HCT116 (cell line): Measurements from ENCODE around the gene MPC1.
"Not testable (repeated sequence)": the region's sequence is repeated elsewhere in the genome, so short reads cannot be mapped to it uniquely, and the experiment has no call there.

ENCODE experiments used
- CEBPB ChIP-seq: IDR thresholded peaks from 2 replicates; pipeline ENCODE4 v1.6.1; 2012; ENCODE audit warnings: low read depth
- EGR1 ChIP-seq: IDR thresholded peaks from 2 replicates; pipeline ENCODE4 v1.6.1; 2012; ENCODE audit warnings: low read depth
- EZH2 ChIP-seq: fragments of 200-600 bp; sonication (generic); IDR thresholded peaks from 2 replicates; pipeline ENCODE4 v1.6.1; 2017; ENCODE audit warnings: antibody characterized with exemption, mixed run types
- EZH2phosphoT487 ChIP-seq: fragments of 200-600 bp; IDR thresholded peaks from 2 replicates; pipeline ENCODE4 v1.6.1; 2018; ENCODE audit warnings: antibody characterized with exemption, borderline replicate concordance
- MAX ChIP-seq: IDR thresholded peaks from 2 replicates; pipeline ENCODE4 v1.6.1; 2012
- POLR2A ChIP-seq: IDR thresholded peaks from 2 replicates; pipeline ENCODE4 v1.7.0; 2011; ENCODE audit warnings: borderline replicate concordance; ENCODE audit not compliant: insufficient read depth, insufficient read length; ENCODE audit errors: extremely low read depth
- POLR2AphosphoS5 ChIP-seq: IDR thresholded peaks from 2 replicates; pipeline ENCODE4 v1.6.1; 2011; ENCODE audit warnings: mild to moderate bottlenecking, low read depth, low read length, moderate library complexity
- RAD21 ChIP-seq: IDR thresholded peaks from 2 replicates; pipeline ENCODE4 v1.6.1; 2012; ENCODE audit warnings: low read depth, mild to moderate bottlenecking
- YY1 ChIP-seq: IDR thresholded peaks from 2 replicates; pipeline ENCODE4 v1.6.1; 2011; ENCODE audit warnings: low read length, low read depth, moderate library complexity, mild to moderate bottlenecking; ENCODE audit not compliant: insufficient replicate concordance; ENCODE audit errors: extremely low read depth
- ZNF274 ChIP-seq: fragments of 200-500 bp; sonication (Bioruptor generic); IDR thresholded peaks from 2 replicates; pipeline ENCODE4 v1.6.1; 2014; ENCODE audit warnings: mild to moderate bottlenecking, low read depth, low read length, inconsistent platforms
- TF ChIP-seq, protein P1 (sequence below), 3 experiments: fragments of 200-600 bp in 1 of 3; sonication (generic) in 1 of 3; IDR thresholded peaks in 2 of 3; conservative IDR thresholded peaks in 1 of 3; 2 replicates each; pipeline ENCODE4 v1.5.1; 2012 to 2017; ENCODE audit warnings: low read depth in 2 of 3, low read length in 2 of 3, antibody characterized with exemption in 1 of 3, borderline replicate concordance in 1 of 3, control low read depth in 1 of 3, mild to moderate bottlenecking in 1 of 3, mixed read lengths in 1 of 3, mixed run types in 1 of 3, moderate library complexity in 1 of 3; ENCODE audit not compliant: insufficient read depth in 1 of 3
- TF ChIP-seq, protein P2 (sequence below): IDR thresholded peaks from 2 replicates; pipeline ENCODE4 v1.6.1; 2012
- TF ChIP-seq, protein P3 (sequence below): IDR thresholded peaks from 2 replicates; pipeline ENCODE4 v1.6.1; 2012; ENCODE audit warnings: low read depth

- TF ChIP-seq EZH2, POLR2A, POLR2AphosphoS5, MAX, CEBPB, YY1, ZNF274, EZH2phosphoT487, EGR1, RAD21: not testable (repeated sequence)
- TF ChIP-seq, protein P1, sequence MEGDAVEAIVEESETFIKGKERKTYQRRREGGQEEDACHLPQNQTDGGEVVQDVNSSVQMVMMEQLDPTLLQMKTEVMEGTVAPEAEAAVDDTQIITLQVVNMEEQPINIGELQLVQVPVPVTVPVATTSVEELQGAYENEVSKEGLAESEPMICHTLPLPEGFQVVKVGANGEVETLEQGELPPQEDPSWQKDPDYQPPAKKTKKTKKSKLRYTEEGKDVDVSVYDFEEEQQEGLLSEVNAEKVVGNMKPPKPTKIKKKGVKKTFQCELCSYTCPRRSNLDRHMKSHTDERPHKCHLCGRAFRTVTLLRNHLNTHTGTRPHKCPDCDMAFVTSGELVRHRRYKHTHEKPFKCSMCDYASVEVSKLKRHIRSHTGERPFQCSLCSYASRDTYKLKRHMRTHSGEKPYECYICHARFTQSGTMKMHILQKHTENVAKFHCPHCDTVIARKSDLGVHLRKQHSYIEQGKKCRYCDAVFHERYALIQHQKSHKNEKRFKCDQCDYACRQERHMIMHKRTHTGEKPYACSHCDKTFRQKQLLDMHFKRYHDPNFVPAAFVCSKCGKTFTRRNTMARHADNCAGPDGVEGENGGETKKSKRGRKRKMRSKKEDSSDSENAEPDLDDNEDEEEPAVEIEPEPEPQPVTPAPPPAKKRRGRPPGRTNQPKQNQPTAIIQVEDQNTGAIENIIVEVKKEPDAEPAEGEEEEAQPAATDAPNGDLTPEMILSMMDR (IDR thresholded peaks at IDR 0.05 in 2 of 3, conservative IDR thresholded peaks at IDR 0.05 in 1 of 3; ENCODE audit: borderline replicate concordance in 1 of 3, insufficient read depth in 1 of 3, low read depth in 2 of 3, low read length in 2 of 3), result not testable (repeated sequence)
- TF ChIP-seq, protein P2, sequence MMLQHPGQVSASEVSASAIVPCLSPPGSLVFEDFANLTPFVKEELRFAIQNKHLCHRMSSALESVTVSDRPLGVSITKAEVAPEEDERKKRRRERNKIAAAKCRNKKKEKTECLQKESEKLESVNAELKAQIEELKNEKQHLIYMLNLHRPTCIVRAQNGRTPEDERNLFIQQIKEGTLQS, result not testable (repeated sequence)
- TF ChIP-seq, protein P3, sequence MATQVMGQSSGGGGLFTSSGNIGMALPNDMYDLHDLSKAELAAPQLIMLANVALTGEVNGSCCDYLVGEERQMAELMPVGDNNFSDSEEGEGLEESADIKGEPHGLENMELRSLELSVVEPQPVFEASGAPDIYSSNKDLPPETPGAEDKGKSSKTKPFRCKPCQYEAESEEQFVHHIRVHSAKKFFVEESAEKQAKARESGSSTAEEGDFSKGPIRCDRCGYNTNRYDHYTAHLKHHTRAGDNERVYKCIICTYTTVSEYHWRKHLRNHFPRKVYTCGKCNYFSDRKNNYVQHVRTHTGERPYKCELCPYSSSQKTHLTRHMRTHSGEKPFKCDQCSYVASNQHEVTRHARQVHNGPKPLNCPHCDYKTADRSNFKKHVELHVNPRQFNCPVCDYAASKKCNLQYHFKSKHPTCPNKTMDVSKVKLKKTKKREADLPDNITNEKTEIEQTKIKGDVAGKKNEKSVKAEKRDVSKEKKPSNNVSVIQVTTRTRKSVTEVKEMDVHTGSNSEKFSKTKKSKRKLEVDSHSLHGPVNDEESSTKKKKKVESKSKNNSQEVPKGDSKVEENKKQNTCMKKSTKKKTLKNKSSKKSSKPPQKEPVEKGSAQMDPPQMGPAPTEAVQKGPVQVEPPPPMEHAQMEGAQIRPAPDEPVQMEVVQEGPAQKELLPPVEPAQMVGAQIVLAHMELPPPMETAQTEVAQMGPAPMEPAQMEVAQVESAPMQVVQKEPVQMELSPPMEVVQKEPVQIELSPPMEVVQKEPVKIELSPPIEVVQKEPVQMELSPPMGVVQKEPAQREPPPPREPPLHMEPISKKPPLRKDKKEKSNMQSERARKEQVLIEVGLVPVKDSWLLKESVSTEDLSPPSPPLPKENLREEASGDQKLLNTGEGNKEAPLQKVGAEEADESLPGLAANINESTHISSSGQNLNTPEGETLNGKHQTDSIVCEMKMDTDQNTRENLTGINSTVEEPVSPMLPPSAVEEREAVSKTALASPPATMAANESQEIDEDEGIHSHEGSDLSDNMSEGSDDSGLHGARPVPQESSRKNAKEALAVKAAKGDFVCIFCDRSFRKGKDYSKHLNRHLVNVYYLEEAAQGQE, result not testable (repeated sequence)
These were observed 10.2 kb upstream of the MPC1 start for GRCh38 chr6:166392755-166393534.
